ENCODE measurements around the gene LBP. TPM values are rescaled to one million over a fixed set of nuclear protein-coding genes. Genes with fewer than 3 reads are reported as not detected.
A peak's percentile ranks its signal among the peaks of the same experiment; 100 is the strongest.

Gene LBP
- total and polyA plus RNA-seq, 5 donors: 0.42 to 6.3 (median 1.9) TPM

GRCh38 chr20:38414769-38415450 is 68.6 kb downstream of the LBP start:
- ATAC-seq: no peak
- no peaks in the 10 kb centered on the region for H3K4me1 ChIP-seq (ENCODE audit: control insufficient read depth, insufficient read depth, low read length)

GRCh38 chr20:38418509-38419204 is 72.4 kb downstream of the LBP start:
- no peak overlapping the region for H3K27ac ChIP-seq (ENCODE audit: low read length)
- H3K9me3 ChIP-seq (ENCODE audit: control insufficient read depth, low read length): no peaks in the 10 kb centered on the region
- 40% methylated on average over 4 of the region's 4 CpGs for WGBS
- no peaks in the 10 kb centered on the region for H3K4me1 ChIP-seq (ENCODE audit: control insufficient read depth, insufficient read depth, low read length)
- no peaks in the 10 kb centered on the region for H3K27me3 ChIP-seq (ENCODE audit: control insufficient read depth, insufficient read depth)
- intact Hi-C loops (cut with DNase I): no loop called here
- peak; percentile 55 to 87 (median 83) for DNase-seq
- ATAC-seq: peak; percentile 72 to 79
- H3K4me3 ChIP-seq (ENCODE audit: low read length): no peak overlapping the region

More at GRCh38 chr20:38414769-38415450, 68.6 kb downstream of the LBP start:
- Histone ChIP-seq H3K27me3 (ENCODE audit: control insufficient read depth, insufficient read depth) (no peaks in the 10 kb centered on the region), H3K27ac (ENCODE audit: low read length) (no peak overlapping the region), H3K9me3 (ENCODE audit: control insufficient read depth, low read length) (no peaks in the 10 kb centered on the region), H3K4me3 (ENCODE audit: low read length) (no peak overlapping the region)
- intact Hi-C loops (cut with DNase I): no loop called here
- 95% methylated on average over 14 of the region's 14 CpGs for WGBS
- no peak for DNase-seq

- Histone ChIP-seq H3K27me3 (ENCODE audit: control insufficient read depth, insufficient read depth) (no peaks in the 10 kb centered on the region), H3K27ac (ENCODE audit: low read length) (no peak overlapping the region), H3K4me1 (ENCODE audit: control insufficient read depth, insufficient read depth, low read length) (no peaks in the 10 kb centered on the region), H3K9me3 (ENCODE audit: control insufficient read depth, low read length) (no peaks in the 10 kb centered on the region), H3K4me3 (ENCODE audit: low read length) (no peak overlapping the region)
- intact Hi-C loops (cut with DNase I): no loop called here
- WGBS: 89% methylated on average over 9 of the region's 9 CpGs
- ATAC-seq (no peak), DNase-seq (no peak)
Observed at GRCh38 chr20:38420388-38421085, 74.3 kb downstream of the LBP start.

- ATAC-seq: no peak
- 77% methylated on average over 10 of the region's 10 CpGs for WGBS
Observed at GRCh38 chr20:38421915-38422314, 75.6 kb downstream of the LBP start.

GRCh38 chr20:38423541-38423940 is 77.3 kb downstream of the LBP start:
- DNase-seq: no peak
- H3K4me1 ChIP-seq (ENCODE audit: control insufficient read depth, insufficient read depth, low read length): no peaks in the 10 kb centered on the region
- ATAC-seq: no peak
- intact Hi-C loops (cut with DNase I): no loop called here
- H3K9me3 ChIP-seq (ENCODE audit: control insufficient read depth, low read length): no peaks in the 10 kb centered on the region
- H3K4me3 ChIP-seq (ENCODE audit: low read length): no peak overlapping the region
- H3K27me3 ChIP-seq (ENCODE audit: control insufficient read depth, insufficient read depth): no peaks in the 10 kb centered on the region
- no peak overlapping the region for H3K27ac ChIP-seq (ENCODE audit: low read length)
- WGBS: 65% methylated on average over 4 of the region's 4 CpGs

More at GRCh38 chr20:38421915-38422314, 75.6 kb downstream of the LBP start:
- Histone ChIP-seq H3K27me3 (ENCODE audit: control insufficient read depth, insufficient read depth) (no peaks in the 10 kb centered on the region), H3K27ac (ENCODE audit: low read length) (peak overlapping the region; percentile 48), H3K9me3 (ENCODE audit: control insufficient read depth, low read length) (no peaks in the 10 kb centered on the region), H3K4me1 (ENCODE audit: control insufficient read depth, insufficient read depth, low read length) (no peaks in the 10 kb centered on the region), H3K4me3 (ENCODE audit: low read length) (no peak overlapping the region)
- DNase-seq: no peak
- intact Hi-C loops (cut with DNase I): no loop called here

GRCh38 chr20:38424401-38424800 is 78.1 kb downstream of the LBP start:
- H3K4me3 ChIP-seq (ENCODE audit: low read length): no peak overlapping the region
- ATAC-seq: no peak
- H3K27me3 ChIP-seq (ENCODE audit: control insufficient read depth, insufficient read depth): no peaks in the 10 kb centered on the region
- no peaks in the 10 kb centered on the region for H3K4me1 ChIP-seq (ENCODE audit: control insufficient read depth, insufficient read depth, low read length)
- intact Hi-C loops (cut with DNase I): no loop called here
- no peaks in the 10 kb centered on the region for H3K9me3 ChIP-seq (ENCODE audit: control insufficient read depth, low read length)
- DNase-seq: no peak
- 94% methylated on average over 1 of the region's 1 CpG for WGBS
- no peak overlapping the region for H3K27ac ChIP-seq (ENCODE audit: low read length)

GRCh38 chr20:38426006-38426897 is 80.0 kb downstream of the LBP start:
- Histone ChIP-seq H3K27ac (ENCODE audit: low read length) (no peak overlapping the region), H3K27me3 (ENCODE audit: control insufficient read depth, insufficient read depth) (no peaks in the 10 kb centered on the region), H3K4me1 (ENCODE audit: control insufficient read depth, insufficient read depth, low read length) (peaks cover 5% of the 10 kb centered on the region), H3K9me3 (ENCODE audit: control insufficient read depth, low read length) (no peaks in the 10 kb centered on the region), H3K4me3 (ENCODE audit: low read length) (no peak overlapping the region)
- intact Hi-C loops (cut with DNase I): no loop called here
- whole genome bisulfite sequencing: 73% methylated on average over 15 of the region's 15 CpGs
- no peak for DNase-seq
- peak in 1 of 2 donors; percentile 55 for ATAC-seq

Other genes starting within 250 kb of the LBP start
- 1,000 to 10,000 TPM in 3 of 4 donors, 100 to 1,000 TPM in 1; 963 to 1,731 (median 1,257) TPM for gene TGM2, start 181.2 kb upstream of the LBP start, total RNA-seq
- 447 TPM for gene TGM2, start 181.2 kb upstream of the LBP start, polyA plus RNA-seq
- gene KIAA1755, start 85.7 kb upstream of the LBP start, total RNA-seq: 10 to 100 TPM; 13.6 to 18.7 (median 17.5) TPM
- 5.8 TPM for gene KIAA1755, start 85.7 kb upstream of the LBP start, polyA plus RNA-seq
- under 1 TPM; 0.20 to 0.71 (median 0.29) TPM for gene BPI, start 42.3 kb upstream of the LBP start, total RNA-seq
- gene BPI, start 42.3 kb upstream of the LBP start, polyA plus RNA-seq: 0.07 TPM
- gene SNHG17, start 88.8 kb downstream of the LBP start, total RNA-seq: 10 to 100 TPM in 2 of 4 donors, 1 to 10 TPM in 2; 8.1 to 36.8 (median 9.4) TPM
- gene SNHG17, start 88.8 kb downstream of the LBP start, polyA plus RNA-seq: 8.6 TPM
- gene RALGAPB, start 126.4 kb downstream of the LBP start, total RNA-seq: 10 to 100 TPM; 21.2 to 26.9 (median 23.5) TPM
- 8.3 TPM for gene RALGAPB, start 126.4 kb downstream of the LBP start, polyA plus RNA-seq
- not detected for gene ADIG, start 234.7 kb downstream of the LBP start, total RNA-seq
- gene ADIG, start 234.7 kb downstream of the LBP start, polyA plus RNA-seq: not detected

All from right cardiac atrium (tissue), 5 donors.